GM18867 (cell line): Measurements from ENCODE around the gene HOXA13.

ENCODE experiments used
- ATAC-seq: cut with Tn5 transposase; IDR thresholded peaks from one replicate; pipeline ENCODE4 v1.9.1; 2021; ENCODE audit warnings: mild to moderate bottlenecking, moderate library complexity; ENCODE audit not compliant: unreplicated experiment

The HOXA13 gene

DNA sequence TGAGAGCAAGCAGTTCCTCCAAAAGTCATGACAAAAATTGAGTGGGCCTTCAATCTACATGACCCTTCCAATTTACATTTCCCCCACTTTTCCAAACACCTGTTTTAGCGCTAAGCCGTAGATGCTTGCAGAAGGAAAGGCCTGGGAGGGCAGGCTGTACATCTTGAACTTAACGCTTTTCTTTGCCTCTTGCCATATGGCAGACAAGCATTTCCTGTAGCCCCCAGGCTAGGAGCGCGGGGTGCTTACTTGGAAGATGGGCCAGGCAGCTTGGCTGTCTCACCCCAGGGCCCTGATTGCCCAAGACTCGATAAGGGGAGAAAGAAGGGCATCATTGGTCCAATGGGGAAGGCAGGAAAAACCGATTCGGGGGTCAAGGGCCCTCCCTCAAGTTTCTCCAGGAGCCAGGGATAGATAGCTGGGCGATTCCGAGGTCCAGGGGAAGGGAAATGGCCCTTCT lies 27.5 kb downstream of the HOXA13 start:
- ATAC-seq: no peak

DNA sequence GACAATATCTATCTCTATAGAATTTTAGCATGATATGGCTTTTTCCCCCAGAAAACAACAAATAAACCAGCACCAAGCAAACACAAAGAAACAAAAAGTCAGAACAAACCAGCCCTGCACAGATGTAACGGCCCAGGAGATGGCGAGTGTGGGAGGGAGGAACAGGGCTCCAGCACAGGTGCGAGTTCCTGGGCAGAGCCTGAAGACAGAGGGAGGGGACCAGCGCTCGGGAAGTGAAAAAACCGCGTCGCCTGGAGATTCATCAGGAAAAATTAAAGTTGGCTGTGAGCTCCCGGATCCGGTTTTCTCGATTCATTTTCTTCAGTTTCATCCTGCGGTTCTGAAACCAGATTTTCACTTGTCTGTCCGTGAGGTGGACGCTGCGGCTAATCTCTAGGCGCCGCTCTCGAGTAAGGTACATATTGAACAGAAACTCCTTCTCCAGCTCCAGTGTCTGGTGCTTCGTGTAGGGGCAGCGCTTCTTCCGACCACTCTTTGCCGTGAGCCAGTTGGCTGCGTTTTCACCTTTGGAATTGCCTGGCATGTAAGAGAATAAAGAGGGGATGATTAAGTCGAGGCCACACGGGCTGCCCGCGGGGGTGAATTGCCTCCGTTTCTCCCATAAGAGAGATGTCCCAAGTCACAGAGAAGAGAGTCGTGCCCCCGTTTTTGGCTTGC lies 28.1 kb downstream of the HOXA13 start:
- ATAC-seq: no peak

DNA sequence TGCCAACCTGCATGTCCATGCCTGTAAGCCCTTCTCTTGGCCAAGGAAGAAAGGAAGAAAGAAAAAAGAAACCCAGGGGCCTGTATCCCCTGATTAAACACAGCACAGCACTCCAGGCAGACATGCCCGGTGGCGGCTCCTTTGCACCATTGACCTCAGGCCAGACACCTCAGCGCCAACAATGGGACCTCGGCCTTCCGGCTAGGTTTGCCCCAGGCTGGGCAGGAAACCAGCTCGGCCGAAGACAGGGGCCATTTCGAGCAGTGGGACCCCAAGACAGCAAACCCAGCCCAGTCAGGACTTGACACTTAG lies 28.6 kb downstream of the HOXA13 start:
- no peak for ATAC-seq

DNA sequence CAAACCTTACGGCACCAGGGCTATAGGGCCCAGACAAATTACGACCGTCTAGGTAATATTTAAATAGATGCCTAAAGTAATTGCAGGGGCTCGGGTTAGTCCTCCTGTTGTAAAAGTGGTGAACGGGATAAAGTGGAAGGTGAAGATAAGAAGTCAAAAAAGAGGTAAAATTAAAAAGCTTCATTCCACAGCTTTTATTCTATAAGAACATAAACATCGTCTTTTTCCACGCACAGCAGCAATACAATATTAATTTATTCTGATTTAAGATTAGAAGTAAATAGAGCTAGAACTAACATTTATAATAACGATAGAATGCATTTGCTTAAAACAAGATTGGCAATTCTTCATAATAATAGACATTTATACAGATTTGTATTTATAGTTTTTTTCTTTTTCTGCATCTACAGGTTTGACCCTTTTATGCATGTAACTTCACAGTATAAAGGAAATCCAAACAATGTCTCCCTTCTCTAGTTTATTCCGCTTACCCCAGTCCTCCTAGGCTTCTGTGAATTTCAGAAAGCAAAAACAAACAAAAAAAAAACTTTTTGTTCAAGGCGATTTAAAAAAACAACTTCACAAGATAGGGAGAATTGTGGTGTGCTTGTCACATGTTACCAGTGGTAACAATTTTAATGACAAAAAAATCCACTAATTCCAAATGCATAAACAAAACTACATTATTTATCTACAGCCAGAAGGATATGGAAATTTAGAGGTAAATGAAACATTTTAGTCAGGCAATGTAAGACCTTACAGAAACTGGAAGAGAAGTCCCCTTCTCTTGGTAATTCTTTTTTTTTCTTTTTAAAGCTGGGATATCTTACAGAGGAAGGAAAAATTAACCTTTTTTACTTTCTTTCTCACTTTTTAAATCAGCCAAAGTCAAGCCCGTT lies 29.2 kb downstream of the HOXA13 start:
- ATAC-seq: no peak

DNA sequence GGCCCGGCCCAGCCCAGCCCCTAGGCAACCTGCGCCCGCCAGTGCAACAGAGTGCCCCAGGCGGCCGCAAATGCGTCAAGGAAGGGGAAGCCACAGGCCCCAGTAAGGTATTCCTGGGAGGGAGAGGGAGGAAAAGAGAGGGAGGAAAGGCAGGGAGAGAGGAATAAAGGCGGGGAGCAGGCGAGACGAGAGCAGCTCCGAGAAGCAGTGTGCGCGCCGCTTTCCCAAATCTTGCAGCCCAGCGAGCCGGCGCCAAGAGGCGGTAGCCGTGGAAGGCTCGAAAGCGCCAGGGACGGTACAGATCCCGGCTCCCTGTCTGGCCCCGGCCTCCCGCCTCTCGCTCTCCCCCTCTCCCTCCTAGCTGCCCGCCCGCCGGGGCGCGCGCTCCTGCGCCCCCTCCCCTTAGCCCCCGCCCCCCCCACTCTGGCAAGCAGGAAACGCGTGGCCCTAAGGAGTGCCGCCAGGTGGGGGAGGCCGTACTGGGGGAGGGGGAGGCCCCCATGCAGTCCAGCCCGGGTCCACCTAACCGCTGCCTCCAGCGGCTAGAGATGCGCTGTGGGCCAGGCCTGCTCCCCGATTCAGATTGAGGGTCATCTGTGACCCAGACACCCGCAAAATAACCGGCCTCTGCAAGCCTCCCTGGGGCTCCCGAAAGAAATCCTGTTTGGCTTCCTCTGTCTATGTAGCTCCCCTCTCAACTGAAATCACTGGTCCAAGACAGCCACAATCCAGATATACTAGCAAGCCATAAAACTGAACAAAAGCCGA lies 30.0 kb downstream of the HOXA13 start:
- no peak for ATAC-seq

DNA sequence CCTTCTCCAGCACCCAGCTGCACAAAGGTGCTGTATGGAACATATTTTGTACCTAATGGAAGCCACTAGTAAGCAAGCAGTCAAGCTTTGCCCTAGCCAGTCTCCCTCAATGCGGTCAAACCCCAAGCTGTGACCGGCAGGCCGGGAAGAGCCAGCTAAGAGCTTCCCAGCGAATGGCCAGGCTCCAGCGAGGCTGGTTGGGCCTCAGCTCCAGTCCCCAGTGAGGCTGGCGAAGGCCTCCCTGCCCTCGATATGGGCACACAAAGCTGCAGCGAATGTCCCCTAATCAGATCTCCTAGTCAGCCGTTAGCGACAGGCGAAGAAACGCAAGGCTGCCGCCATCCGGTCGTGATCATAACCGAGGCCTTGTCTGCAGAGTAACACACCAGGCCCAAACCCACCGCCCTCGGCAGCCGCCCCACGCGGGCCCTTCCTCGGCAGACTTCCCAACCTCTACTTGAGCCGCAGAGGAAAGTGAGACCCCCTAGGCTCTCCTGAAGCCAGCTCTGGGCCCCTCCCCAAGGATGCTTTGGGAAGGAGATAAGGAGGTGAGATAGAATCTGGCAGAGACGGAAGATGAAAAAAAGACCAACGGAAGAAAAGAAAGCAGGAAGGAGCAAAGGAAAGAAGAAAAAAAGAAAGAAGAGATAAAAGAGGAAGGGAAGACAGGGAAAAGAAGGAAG lies 31.5 kb downstream of the HOXA13 start:
- ATAC-seq: no peak

DNA sequence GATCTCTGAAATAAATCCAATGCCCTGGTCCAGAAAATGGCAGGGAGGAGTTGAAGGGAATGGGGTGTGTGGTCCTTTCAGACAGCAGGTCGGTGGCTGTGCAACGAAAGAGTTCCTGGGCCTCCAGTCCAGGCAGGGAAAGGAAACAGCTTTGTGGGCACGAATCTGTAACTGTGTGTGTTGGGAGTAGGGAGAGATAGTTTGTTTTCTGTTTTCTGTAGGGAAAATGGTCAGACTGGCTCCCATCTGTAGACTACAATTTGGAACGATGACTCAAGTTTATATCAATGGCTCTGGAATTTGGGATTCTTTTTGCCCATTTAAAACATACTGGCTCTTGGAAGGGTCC lies 32.0 kb downstream of the HOXA13 start:
- ATAC-seq: no peak

DNA sequence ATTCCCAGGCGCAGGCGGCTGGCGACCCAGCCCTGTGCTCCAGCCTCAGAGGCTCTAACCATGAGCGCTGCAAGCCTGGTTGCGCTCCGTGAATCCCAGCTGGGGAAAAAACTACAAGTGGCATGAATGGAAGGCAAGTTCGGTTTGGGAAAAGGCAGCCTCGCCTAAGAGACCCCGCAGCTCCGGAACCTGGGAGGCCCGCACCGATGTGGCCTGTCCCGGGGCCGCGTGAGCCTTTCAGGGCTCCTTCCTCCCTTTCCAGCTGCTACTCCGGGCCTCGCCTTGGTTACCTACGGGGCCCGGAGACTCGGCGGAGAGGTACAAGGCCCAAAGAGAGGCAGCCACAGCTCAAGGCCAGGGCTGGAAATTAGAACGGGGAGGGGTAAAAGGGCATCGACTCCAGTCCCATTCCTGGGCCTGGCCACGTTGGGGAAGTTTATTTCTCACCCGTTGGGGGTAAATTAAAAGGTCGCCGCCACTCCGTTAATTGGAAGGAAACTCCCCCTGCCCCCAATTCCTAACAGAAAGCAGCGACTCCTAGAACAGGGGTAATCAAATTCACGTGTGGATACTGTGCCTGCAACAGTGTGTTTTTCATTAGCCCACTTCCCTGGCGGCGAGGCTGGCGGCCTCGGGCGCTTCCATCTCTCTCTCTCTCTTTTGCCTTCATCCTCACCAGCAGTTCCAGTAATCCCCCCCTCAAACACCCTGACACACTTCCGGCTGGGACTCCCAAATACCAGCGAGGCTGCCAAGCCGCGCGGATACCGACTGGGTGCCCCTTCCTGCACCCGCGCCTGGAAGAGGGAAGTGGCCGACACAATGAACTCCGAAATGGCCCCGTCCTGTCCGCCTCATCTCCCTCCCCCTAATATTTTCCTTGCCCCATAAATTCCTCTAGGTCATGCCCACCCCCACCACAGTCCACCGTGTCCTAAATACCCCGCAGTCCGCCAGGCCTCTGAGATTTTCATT lies 33.1 kb downstream of the HOXA13 start:
- no peak for ATAC-seq

DNA sequence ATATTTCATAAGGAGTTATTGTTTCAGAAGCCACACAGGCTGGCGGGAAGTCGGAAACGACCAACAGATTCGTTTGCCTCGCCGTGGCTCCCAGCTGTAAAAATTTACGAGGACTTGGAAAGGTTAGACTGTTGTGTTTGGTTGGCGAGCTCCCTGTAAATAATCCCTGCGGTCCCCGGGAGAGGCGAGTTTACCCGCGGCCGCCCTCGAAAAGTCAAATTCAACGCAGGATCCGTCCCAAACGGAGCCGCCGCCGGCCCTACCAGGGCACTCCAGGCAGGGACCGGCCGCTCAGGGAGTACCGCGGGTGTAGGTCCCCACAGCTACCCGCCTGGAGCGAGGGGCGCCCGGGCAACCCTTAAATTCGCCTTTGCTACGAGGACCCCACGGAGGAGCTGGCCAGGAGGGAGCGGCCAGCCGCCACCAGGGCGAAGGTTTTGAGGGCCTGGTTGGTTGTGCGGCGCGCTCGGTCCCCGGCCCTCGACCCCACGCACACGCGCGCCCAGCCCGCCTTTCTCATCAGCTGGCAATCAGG lies 33.8 kb downstream of the HOXA13 start:
- ATAC-seq: no peak

DNA sequence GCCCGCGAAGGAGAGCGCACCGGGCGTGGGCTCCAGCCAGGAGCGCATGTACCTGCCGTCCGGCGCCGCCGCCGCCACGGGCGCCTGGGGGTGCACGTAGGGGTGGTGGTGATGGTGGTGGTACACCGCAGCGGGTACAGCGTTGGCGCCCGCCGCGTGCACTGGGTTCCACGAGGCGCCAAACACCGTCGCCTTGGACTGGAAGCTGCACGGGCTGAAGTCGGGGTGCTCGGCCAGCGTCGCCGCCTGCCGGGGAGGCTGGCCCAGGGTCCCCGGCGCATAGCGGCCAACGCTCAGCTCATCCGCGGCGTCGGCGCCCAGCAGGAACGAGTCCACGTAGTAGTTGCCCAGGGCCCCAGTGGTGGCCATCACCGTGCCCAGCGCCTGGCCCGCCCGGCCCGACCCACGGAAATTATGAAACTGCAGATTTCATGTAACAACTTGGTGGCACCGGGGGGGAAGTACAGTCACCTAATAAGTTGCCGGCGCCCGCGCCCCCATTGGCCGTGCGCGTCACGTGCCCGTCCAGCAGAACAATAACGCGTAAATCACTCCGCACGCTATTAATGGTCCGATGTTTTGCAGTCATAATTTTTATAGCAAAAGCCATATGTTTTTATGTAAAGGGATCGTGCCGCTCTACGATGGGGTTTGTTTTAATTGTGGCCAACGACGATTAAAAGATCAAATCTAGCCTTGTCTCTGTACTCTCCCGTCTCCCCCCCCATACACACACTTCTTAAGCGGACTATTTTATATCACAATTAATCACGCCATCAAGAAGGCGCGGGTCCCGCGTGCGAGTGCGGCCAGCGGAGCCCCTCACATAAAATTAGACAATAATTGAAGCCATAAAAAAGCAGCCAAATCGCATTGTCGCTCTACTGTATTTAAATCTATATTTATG lies 34.5 kb downstream of the HOXA13 start, which contains the start of gene HOXA9:
TSS of gene HOXA9 (minus strand) at position 449 of the 907 bp plus-strand sequence. CDS start at position 369, 80 bp downstream.
- no peak for ATAC-seq

DNA sequence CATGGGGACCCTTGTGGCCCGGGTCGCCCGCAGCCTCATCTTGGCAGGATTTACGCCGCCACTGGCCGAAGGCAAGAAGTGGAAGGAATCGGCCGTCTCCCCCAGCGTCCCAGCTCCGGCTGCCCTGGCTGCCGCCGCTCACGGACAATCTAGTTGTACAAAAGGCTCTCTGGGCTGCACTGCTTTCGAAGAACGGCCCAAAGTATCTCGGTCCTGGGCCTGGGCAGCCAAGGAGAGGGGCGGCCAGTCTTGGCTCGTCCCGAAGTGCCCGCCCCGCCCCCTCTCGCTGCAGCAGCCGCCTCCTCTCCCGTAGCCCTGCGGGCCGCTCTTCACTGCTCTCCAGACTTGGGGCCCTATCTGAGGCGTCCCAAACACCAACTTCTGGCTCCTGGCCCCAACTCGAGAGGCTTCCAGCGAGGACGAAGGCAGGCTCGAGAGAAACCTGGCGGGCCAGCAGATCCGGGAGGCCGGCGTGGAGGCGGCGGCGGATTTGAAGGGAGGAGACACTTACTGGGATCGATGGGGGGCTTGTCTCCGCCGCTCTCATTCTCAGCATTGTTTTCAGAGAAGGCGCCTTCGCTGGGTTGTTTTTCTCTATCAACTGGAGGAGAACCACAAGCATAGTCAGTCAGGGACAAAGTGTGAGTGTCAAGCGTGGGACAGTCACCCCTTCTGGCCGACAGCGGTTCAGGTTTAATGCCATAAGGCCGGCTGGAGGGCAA lies 35.4 kb downstream of the HOXA13 start:
- ATAC-seq: no peak

DNA sequence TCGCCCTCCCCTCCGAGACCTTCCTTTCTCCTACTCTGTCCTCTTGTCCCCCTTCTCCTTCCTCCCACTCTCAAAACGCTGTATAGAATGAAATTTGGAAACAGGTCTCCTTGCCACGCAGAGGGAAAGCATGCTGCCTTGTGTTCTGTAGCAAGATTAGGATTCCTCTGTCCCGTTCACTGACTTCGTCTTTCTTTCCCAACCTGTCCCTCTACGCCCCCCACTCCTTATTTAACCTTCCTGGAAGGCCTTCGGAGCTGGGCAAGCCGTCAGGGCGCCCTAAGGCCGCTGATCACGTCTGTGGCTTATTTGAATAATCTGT lies 35.9 kb downstream of the HOXA13 start:
- no peak for ATAC-seq

DNA sequence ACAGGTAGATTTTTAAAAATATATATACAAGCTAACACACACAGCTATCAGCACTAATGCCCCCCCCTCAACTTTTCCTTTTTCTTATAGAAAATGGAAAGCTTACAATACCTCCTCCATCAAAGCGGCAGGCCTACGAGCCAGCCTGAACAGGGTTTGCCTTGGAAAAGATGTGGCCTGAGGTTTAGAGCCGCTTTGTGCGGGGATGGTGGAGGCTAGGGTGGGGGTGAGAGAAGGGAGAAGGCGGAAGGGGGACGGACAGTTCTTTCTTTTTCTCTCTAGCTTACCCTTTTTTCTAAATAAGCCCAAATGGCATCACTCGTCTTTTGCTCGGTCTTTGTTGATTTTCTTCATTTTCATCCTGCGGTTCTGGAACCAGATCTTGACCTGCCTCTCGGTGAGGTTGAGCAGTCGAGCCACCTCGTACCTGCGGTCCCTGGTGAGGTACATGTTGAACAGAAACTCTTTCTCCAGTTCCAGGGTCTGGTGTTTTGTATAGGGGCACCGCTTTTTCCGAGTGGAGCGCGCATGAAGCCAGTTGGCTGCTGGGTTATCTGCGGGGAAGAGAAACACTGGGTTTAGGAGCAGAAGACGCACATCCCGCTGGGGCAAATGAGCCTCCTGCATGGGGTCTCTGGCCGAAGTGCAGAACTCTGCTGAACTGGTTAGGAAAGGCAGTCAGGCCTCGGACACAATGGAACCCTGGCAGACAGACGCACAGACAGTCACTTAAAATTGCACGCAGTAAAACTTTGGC lies 36.4 kb downstream of the HOXA13 start:
- ATAC-seq: no peak

DNA sequence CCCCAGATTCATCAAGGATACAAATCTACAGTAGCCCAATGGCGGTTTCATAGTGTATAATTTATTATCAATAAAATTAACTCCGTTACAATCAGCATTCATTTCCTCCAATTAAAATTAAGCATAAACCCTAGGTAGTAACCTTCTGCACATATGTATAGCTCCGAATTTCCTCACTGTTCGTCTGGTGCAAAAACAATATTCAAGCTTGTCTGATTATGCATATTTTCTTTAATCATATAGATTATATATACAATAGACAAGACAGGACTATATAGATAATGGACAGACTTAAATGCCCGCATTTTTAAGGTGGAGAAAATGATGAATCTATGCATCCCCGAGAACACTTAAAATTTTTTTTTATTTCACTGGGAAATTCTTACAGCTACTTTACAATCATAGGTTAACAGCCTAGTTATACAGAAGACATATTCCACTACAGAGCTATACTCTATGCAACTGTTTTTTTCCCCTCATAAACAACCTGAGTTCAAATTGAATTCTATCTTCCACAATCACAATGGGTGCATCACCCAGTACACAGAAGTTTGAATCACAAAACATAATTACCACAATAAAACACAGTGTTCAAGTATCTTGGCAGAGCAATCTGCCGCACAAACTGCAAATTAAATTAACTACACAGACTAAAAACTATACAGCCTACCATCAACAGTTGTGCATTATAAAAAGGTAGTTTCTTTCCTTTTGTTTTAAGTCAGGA lies 37.2 kb downstream of the HOXA13 start:
- no peak for ATAC-seq

DNA sequence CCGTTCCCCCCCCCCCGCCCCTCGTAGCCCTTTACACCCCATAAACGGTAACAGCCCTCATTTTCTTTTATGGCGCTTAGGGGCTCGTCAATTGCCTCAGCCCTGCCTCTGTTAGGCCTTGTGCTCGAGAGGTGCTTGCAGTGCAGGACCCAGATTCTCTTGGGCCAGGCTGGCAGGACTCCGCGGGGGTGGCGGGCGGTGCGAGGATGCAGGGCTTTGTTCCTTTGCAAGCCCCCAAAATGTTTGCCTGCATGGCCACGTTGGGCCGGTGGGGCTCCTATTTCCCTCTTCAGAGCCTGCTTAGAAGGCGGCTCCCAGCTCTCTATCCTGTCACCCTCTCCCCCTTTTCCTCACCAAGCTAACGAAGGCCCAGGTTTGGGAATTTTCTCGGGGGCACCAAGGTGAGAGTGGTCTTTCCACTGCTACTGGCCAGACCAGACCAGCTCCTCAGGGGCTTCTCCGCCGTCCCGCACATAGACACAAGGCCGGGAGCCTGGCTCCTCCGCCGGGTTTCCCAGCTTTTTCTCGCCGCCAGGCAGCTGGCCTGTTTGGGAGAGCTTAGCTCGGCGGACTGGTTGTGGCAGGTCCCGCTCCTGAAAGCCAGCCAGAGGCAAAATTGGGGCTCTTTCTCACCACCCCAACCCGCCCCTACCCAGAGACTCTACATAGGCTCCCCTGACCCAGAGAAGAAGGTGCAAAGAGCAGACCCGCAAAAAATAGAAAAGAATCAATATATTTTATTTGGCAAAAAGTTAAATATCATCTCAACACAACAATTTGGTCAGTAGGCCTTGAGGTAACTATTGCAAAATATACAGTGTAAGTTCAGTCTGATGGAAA lies 38.0 kb downstream of the HOXA13 start:
- ATAC-seq: no peak

DNA sequence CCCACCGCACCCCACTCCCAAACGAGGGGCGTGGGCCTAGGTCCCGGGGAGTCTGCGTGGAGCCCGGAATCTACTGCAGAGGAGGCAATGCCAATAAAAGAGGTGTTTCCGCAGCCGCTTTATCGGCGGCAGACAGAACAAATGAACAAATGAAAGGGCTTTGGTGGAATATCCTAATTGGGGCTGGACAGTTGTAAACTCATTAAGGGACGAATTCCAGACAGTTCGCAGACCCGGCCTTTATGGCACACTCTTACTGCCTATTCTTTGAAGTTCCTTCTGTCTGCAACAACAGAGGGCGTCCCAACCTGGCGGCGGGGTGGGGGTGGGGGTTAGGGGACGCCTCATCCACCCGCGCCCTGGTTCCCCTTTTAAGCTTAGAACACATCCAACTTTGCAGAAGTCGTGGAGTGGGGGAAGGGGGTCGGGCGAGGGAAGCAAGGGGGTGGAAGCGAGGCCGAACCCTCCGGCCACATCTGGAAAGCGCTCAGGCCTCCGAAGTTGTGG lies 38.6 kb downstream of the HOXA13 start:
- ATAC-seq: no peak
